NCI-H2081 (cell line): Measurements from ENCODE around the gene GPR39.

Experiments used
- DNase-seq, 2 experiments: peaks; one replicate each; lab custom pipeline; 2025; lab: John Stamatoyannopoulos, UW

The GPR39 gene

DNA sequence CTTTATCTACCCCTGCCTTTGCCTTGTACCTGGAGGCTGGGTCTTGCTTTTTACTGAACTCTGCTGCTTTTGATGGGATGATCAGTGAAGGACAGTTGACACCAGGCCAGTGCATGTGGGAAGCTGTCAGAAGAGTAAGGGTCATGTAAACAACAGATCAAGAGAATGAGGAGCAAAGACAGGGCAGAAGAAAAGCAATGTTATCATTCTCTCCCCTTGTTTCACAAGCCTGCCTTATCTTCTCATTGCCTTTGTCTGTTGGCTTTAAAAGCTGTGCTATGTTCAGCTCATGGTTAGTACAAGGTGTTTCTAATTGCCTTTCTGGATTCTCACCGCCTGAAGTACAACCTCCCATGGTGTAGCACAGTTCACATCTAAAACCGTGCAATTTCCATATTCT is 225.8 kb downstream of the GPR39 start:
- no peak for DNase-seq

DNA sequence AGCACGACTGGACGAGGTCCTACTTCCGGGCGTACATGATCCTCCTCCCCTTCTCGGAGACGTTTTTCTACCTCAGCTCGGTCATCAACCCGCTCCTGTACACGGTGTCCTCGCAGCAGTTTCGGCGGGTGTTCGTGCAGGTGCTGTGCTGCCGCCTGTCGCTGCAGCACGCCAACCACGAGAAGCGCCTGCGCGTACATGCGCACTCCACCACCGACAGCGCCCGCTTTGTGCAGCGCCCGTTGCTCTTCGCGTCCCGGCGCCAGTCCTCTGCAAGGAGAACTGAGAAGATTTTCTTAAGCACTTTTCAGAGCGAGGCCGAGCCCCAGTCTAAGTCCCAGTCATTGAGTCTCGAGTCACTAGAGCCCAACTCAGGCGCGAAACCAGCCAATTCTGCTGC is 228.6 kb downstream of the GPR39 start:
- no peak for DNase-seq

GRCh38 chr2:132645722-132646539 is 229.3 kb downstream of the GPR39 start:
- DNase-seq: no peak

DNA sequence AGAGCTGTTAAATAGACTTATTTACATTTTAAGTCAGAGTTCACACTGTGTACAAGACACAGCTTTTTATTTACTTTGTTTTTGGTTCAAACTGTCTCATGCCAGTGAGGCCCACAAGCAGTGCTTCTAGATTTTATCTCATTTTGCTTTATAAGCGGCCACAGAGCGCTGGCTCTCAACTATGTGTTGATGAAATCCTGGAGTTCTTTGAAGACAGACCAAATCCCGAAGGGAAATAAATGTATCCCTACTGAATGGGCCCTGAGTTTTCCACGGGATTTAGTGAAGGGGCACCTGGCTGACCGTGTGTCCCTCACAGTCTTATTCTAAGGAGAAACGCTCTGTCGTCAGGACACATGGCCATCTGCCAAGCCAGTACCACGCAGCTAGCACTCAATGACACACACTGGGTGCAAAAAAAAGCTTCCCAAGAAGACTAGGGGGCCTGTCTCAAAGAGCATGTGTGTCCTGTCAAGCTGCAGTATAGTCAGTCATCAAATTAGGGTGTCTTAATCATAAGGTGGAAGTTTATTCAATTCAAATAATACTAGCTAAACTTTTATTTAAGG is 230.0 kb downstream of the GPR39 start:
- no peak for DNase-seq

DNA sequence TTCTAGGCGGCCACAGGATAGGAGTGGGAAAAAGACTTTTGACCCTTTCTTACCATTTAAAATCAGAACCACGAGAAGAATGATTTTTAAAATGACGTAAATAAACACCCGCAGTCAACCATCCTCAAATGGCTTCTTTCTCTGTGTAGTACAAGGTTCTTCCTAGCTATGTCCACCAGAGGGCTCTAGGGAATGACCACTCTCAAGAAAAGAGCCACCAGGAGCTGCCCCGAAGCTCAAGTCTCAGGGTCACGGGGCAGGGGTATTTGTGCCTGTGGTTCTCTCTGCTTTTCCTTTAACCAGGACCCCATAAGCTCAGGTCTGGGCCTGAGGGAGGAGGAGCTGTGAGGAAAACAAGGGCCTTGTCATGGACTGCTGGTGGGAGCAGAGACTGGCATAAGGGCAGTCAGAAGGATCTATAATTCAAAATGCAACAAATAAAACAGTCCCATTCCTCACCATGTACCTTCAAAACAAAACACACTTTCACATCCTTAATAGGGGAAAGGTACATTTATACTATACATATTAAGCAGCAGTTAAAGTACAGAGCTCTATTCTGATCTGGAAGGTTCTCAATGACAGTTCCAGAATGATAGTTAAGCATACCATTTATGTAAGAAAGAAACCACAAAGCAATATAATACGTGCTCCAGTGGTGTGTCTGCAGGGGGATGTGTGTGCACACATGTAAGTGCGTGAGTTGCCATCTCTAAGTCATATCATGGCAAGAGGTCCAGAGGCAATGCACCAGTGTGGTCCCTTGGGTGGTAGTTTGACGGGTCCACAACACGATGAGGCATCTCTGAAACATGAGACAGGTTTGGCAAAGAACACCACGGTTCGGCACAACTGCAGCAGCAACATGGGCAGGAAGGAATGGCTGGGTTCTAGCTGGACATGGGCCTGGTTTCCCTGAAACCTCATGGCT is 234.8 kb downstream of the GPR39 start:
- DNase-seq: no peak

DNA sequence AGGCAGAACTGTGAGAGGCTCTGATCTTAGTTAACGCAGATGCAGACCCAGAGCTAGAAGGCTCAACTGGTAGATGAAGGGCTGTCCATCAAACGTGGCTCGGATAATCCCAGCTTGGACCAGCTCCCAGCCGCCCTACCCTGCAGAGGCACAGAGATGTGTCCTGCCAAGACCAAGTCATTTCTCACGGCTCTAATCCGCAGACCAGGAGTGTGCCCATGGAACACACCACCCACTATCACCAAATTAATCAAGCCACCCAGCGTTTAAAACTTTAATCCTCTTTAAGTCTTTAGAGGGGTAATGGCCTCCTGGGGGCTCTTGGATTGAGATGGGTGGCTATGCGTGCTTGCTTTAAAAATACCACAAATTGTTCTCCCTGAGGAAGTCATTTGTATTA is 235.9 kb downstream of the GPR39 start:
- no peak for DNase-seq

DNA sequence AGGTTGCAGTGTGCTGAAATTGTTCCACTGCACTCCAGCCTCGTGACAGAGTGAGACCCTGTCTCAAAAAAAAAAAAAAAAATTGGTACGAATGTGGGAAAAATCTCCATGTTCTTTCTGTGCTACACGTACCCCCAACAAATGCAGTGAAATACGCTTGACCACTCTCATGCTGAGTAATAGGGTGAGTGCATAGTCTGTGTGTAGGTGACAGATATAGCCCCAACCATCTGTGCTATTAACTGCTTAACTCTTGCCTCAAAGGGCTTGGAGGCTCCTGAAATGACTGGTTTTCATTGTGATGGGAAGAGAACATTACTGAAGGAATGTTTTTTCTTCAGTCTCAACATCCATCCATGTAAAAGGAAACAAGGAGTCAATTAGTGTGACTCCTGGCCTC is 237.7 kb downstream of the GPR39 start:
- no peak for DNase-seq

GRCh38 chr2:132654968-132655367 is 238.4 kb downstream of the GPR39 start:
- DNase-seq: no peak

GRCh38 chr2:132656266-132656975 is 239.8 kb downstream of the GPR39 start:
- no peak for DNase-seq

DNA sequence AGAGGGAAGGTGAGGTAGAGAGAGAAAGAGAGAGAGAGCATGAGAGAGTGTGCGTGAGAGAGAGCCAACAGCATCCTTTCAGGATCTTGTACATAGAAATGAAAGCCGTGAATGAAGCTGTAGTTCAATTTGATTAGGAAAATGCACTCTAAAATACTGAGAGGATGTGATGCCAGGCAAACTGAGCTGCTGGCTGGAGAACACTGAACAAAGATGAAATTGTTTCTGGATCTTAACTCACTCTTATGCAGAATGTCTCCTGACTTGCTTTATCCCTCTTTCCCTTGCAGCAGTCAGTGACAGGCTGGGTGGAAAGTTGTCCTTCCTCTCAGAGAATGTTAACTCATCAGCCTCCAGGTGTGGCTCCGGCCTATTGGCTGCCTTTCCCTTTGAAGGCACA is 242.7 kb downstream of the GPR39 start:
- DNase-seq: no peak

DNA sequence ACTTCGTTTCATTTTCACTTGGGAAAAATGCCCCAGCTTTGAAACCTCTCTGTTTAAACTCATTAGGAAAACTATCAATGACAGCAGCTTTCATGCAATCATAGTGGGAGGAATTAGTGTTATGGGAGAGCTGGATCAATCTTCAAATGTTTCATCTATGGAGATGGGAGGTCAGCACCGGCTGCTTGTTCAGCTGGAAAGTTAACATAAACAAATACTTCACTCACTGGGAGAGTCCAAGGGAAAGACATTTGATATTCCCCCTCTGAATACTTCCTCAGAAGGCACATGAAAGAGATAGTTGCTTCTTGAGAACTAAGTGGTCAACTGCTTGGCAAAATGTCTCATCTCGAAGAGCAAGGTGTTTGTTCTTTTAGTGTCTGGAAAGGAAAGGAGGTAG is 246.1 kb downstream of the GPR39 start:
- no peak for DNase-seq

DNA sequence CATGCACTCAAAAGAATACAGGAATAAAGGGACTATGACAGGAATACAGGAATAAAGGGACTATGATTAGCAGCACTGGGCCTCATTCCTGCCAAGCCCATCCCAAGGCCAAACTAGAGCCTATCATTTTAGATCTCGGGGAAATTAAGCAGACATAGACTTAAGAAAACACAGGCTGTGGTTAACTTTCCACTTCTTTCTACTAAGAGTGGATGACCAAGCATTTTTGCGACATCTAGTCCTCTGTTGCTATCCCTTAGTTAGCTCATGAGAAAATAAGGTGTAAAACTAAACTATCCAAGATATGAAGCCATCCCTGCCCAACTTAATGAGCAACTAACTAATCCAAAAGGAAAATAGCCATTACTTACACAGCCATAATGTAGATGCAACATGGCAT is 247.5 kb downstream of the GPR39 start:
- DNase-seq: no peak

GRCh38 chr2:132665401-132666140 is 249.0 kb downstream of the GPR39 start:
- DNase-seq: no peak

DNA sequence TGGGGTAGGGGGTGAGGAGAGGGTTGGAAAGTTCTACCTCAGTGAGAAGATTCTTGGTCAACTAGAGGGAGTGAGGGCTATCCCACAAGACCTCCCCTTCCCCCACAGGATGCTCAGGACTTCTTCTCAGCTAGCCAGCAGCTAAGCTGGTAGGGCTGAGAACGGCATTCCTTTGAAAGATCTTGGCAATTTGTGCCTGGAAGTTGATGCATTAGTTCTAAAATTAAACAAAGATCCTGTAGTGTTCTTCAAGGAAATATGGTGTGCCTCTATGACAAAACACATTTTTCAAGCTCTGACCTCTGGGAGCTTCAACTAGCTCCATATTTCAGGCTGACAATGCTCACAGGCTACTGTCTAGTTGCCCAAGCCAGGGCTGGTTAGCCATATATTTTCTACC is 251.1 kb downstream of the GPR39 start:
- DNase-seq: no peak

DNA sequence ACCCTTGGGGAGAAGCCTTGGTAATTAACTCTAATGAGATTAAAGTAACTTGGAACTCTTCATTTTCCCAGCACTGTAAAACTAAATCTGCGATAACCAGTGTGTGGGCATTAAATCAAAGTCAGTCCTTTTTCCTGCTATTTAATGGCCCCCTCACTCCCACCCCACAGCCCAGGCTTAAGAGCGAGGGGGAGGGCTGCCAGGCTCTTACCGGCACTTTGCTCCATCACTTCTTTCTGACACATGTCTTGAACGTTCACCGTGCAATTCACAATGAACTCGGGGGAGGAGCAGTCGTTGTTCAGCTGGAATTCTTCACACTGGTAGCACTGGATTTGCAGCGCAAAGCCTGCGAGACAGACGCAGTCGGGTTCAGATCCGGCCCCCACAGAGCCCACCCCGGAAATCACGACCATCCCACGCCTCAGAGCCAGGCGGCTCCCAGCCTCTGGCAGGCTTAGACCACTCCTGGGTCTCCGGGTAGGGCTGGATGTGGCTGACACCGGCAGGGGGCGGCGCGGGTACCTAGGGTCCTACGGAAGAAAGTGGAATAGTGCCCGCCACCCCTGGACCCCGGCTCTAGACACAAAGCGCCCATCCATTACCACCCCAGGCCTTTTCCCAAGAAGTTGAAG is 251.7 kb downstream of the GPR39 start:
- no peak for DNase-seq

DNA sequence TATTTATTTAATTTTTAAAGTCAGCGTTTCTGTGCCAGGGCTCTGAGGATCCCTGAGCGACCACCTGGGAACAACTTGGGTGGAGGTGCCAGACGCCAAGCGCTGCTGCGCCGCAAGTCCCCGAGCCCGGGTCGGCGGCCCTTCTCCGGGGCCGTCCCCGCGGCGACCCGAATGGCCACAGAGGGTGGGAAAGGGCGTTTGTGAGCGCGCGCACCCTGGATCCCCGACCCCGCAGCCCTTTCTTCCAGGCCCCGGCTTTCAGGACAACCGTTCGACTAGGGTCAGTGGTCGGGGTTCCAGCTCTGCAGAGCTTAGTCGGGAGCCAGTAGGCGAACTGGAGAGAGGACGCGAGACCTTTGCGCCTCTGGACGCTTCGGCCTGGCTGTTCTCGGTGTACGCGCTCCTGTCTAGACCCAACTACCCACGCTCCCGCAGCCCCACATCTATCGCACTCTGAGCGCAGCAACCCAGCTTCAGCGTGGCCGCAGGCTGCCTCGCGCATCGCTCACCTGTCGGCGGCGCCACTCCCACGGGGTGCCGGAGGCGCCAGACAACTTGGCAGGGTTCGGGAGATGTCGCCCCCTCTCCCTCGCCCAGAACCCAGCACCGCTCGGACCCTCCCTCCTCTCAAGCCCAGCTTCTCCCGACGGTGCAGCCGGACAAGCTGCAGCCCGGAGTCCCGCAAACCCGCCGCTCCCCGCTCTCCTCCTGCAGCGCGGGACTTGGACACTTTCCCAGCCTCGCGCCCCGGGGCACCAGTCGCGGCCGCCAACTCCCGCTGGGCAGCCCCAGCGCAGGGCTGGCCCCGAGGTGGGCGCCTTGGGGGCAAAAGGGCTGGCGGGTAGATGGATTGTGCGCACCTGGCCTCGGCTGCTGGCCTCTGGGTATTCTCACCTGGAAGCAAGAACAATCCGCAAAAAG is 252.6 kb downstream of the GPR39 start:
- peak; percentile 12 to 23 for DNase-seq

- peak; percentile 48 to 49 for DNase-seq
These were observed 253.4 kb downstream of the GPR39 start, which contains the start of gene LYPD1 for GRCh38 chr2:132669908-132670495. Gene LYPD1, minus strand, starts transcription at chr2:132670205. Its CDS starts 273 bp downstream, at chr2:132669932.

DNA sequence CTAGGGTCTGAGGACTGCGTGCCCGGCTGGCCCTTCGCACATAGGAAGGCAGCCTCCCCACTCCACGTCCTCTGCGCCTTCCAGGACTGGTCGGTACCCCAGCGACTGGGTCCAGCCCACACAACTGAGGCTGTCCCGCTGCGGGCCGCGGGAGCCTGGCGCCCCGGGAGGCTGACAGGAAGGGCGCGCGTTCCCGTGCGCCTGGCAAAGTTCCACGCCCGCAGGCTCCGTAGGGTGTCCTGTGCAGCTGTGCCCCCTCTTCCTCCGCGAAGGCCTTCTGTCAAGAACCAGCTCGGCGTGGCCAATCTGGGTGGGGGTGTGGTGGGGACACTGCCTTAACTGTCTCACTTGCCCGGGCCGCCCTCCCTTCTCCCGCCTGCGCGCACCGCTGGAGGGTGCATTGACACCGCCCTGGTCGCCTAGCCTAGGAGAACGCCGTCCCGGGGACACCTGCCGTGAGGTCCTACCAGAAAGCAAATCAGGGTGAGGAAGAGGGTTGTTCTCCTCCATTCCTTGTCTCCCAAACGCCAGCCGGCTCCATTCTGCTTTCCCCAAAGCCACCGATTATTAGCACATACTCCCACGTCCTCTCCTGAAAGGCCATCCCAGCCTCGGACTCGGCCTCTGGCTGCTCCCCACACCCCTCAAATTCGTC is 254.0 kb downstream of the GPR39 start:
- DNase-seq: peak in 1 of 2 experiments; percentile 20
